GM12864 (cell line): ENCODE measurements around the gene C2CD4D.
"Not testable (repeated sequence)": the region's sequence is repeated elsewhere in the genome, so short reads cannot be mapped to it uniquely, and the experiment has no call there.

ENCODE experiments used
- DNase-seq: peaks from one replicate; pipeline ENCODE4 v3.0.0-alpha.2; 2011; ENCODE audit warnings: low read depth
- H3K4me3 ChIP-seq: 2 replicates; pipeline ENCODE4 v1.5.1; 2011; ENCODE audit warnings: mild to moderate bottlenecking, low read depth, low read length, control low read depth
- CTCF ChIP-seq: IDR thresholded peaks from 2 replicates; pipeline ENCODE4 v1.5.1; 2011; ENCODE audit warnings: low read depth, mild to moderate bottlenecking, moderate library complexity, low read length, control low read depth, inconsistent platforms; ENCODE audit errors: missing control alignments

Gene C2CD4D

GRCh38 chr1:151839457-151840403 lies at the start of gene C2CD4D:
C2CD4D (minus strand) TSS chr1:151839820; CDS start chr1:151838989, 831 bp downstream.
- DNase-seq: no peak
- no peak for TF ChIP-seq CTCF
- H3K4me3 ChIP-seq: peak within 1 kb of the TSS; percentile 44

GRCh38 chr1:151888972-151889570 lies 49.5 kb upstream of the C2CD4D start:
- DNase-seq: peak; percentile 12
- peak; percentile 31 for TF ChIP-seq CTCF
- no peak overlapping the region for H3K4me3 ChIP-seq

GRCh38 chr1:151887028-151887427 lies 47.4 kb upstream of the C2CD4D start:
- no peak overlapping the region for H3K4me3 ChIP-seq
- TF ChIP-seq CTCF: no peak
- no peak for DNase-seq

- no peak for TF ChIP-seq CTCF
- no peak overlapping the region for H3K4me3 ChIP-seq
- no peak for DNase-seq
Observed at GRCh38 chr1:151885479-151885878, 45.9 kb upstream of the C2CD4D start.

- not testable (repeated sequence) for DNase-seq, H3K4me3 ChIP-seq
Observed at GRCh38 chr1:151884879-151885278, 45.3 kb upstream of the C2CD4D start.

GRCh38 chr1:151884445-151884844 lies 44.8 kb upstream of the C2CD4D start:
- H3K4me3 ChIP-seq, DNase-seq: not testable (repeated sequence)

GRCh38 chr1:151883898-151884297 lies 44.3 kb upstream of the C2CD4D start:
- not testable (repeated sequence) for DNase-seq

GRCh38 chr1:151882918-151883317 lies 43.3 kb upstream of the C2CD4D start:
- DNase-seq, H3K4me3 ChIP-seq: not testable (repeated sequence)

More at GRCh38 chr1:151883898-151884297, 44.3 kb upstream of the C2CD4D start:
- H3K4me3 ChIP-seq: not testable (repeated sequence)

- no peak overlapping the region for H3K4me3 ChIP-seq
- DNase-seq: no peak
- no peak for TF ChIP-seq CTCF
Observed at GRCh38 chr1:151882466-151882865, 42.8 kb upstream of the C2CD4D start.
